ENCODE results near the gene PRKCB.
A peak's percentile ranks its signal among the peaks of the same experiment; 100 is the strongest.

PRKCB gene

DNA sequence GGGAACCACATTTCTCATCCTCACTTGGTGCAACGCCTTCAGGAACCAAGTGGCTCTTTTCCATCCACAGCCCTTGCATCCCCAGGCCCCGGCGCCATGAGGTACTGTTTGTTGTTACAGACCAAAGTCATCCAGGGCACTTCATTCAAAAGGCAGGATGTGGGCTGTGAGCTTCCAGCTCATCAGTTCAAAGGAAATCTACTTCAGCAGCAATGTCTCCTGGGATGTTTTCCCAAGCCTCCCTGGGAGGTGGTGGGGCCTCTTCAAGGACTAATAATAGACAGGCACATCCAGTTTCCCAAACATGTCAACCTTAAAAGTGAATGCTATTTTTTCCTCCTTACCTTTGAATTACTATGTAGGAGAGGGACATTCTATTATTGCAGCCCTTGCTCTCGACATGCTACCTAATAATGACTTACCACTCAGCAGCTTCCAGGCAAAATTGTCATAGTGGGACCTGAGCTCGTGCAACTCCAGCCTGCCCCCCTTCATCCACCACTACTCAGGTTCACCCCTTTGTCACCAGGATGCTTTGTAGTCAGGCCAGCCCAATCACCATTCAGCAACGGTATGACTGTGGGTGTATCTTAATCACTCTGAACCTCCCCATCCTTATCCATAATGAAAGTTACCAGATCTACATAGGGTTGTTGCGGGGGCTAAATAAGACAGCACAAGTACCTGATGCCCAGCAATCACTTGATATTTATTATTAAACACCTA is 1.7 kb upstream of the PRKCB start:
- H3K27me3 ChIP-seq (ENCODE audit: control insufficient read depth in 5 of 5, insufficient read depth in 4 of 5, low read length in 5 of 5) = peaks cover 4 to 26% (median 20%) of the 10 kb centered on the region in 5 donors
- H3K9ac ChIP-seq (ENCODE audit: low read length in 5 of 5) = no peak overlapping the region
- H3K4me1 ChIP-seq (ENCODE audit: control insufficient read depth in 5 of 5, insufficient read depth in 5 of 5, low read length in 5 of 5) = peaks cover 0 to 19% (median 3%) of the 10 kb centered on the region in 5 donors
- no peak overlapping the region for H3K4me3 ChIP-seq (ENCODE audit: low read depth in 1 of 5, low read length in 5 of 5)
- H3K36me3 ChIP-seq (ENCODE audit: control insufficient read depth in 5 of 5, insufficient read depth in 5 of 5, low read length in 5 of 5) = no peaks in the 10 kb centered on the region
- no peak overlapping the region for H3K27ac ChIP-seq (ENCODE audit: low read depth, low read length)
- H3K9me3 ChIP-seq (ENCODE audit: control insufficient read depth in 5 of 5, low read length in 5 of 5) = peaks cover 0 to 22% (median 13%) of the 10 kb centered on the region in 5 donors

DNA sequence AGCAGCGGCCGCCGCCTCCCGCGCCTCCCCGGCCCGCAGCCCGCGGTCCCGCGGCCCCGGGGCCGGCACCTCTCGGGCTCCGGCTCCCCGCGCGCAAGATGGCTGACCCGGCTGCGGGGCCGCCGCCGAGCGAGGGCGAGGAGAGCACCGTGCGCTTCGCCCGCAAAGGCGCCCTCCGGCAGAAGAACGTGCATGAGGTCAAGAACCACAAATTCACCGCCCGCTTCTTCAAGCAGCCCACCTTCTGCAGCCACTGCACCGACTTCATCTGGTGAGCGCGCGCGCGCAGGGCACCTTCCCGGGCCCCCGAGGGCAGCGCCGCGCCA is 258 bp downstream of the PRKCB start:
- peaks cover 4 to 26% (median 24%) of the 10 kb centered on the region in 5 donors for H3K27me3 ChIP-seq (ENCODE audit: control insufficient read depth in 5 of 5, insufficient read depth in 4 of 5, low read length in 5 of 5)
- no peaks in the 10 kb centered on the region for H3K36me3 ChIP-seq (ENCODE audit: control insufficient read depth in 5 of 5, insufficient read depth in 5 of 5, low read length in 5 of 5)
- no peak overlapping the region for H3K27ac ChIP-seq (ENCODE audit: low read depth, low read length)
- H3K4me1 ChIP-seq (ENCODE audit: control insufficient read depth in 5 of 5, insufficient read depth in 5 of 5, low read length in 5 of 5) = peaks cover 0 to 19% (median 3%) of the 10 kb centered on the region in 5 donors
- H3K4me3 ChIP-seq (ENCODE audit: low read depth in 1 of 5, low read length in 5 of 5) = peak overlapping the region in 2 of 5 donors; percentile 38 to 57
- H3K9ac ChIP-seq (ENCODE audit: low read length in 5 of 5) = no peak overlapping the region
- peaks cover 0 to 5% (median 4%) of the 10 kb centered on the region in 5 donors for H3K9me3 ChIP-seq (ENCODE audit: control insufficient read depth in 5 of 5, low read length in 5 of 5)

DNA sequence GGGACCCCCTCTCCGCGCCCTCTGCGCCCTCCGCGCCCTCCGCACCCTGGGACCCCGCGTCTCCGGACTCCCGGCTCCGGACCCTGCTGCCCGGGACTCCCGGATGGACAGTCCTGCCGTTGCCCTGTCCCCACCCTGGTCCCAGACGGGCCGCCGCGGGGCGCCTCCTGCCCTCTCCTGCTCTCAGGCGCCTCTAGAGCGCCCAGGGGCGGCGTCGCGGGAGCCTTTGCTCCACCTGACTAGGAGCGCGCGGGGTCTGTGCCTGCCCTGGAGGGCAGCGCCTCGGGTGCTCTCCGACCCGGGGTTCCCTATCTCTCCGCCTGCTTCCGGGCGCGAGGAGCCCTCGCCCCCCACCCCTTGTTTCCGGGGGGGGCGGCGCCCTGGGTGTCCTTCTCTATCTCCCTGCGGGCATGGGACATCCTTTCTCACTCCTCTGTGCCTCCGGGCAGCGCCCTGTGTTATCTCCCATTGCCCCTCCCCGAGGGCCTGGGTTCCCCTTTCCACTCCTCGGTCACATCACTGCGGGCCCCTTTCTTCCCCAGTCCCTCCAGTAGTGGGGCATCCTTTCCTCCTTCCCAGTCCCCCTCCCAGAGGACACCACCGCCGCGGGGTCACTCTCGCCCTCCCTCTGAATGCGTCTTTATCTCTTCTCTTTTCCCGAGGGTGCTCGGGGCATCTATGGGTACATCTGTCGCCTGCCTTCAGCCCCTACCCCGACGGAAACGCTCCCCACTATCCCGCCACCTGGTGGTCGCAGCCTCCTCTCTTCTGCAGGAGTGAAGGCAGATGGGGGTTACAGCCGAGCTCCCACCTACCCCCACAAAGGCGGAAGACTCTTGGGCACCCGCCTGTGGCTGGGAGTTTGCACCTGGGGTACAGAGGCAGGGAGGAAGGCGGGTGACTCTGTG is 875 bp downstream of the PRKCB start:
- H3K9me3 ChIP-seq (ENCODE audit: control insufficient read depth in 5 of 5, low read length in 5 of 5) = no peaks in the 10 kb centered on the region
- H3K4me3 ChIP-seq (ENCODE audit: low read depth in 1 of 5, low read length in 5 of 5) = peak overlapping the region in 4 of 5 donors; percentile 22 to 57 (median 46)
- H3K27me3 ChIP-seq (ENCODE audit: control insufficient read depth in 5 of 5, insufficient read depth in 4 of 5, low read length in 5 of 5) = peaks cover 4 to 26% (median 24%) of the 10 kb centered on the region in 5 donors
- no peaks in the 10 kb centered on the region for H3K36me3 ChIP-seq (ENCODE audit: control insufficient read depth in 5 of 5, insufficient read depth in 5 of 5, low read length in 5 of 5)
- H3K4me1 ChIP-seq (ENCODE audit: control insufficient read depth in 5 of 5, insufficient read depth in 5 of 5, low read length in 5 of 5) = peaks cover 0 to 19% (median 3%) of the 10 kb centered on the region in 5 donors
- no peak overlapping the region for H3K9ac ChIP-seq (ENCODE audit: low read length in 5 of 5)
- H3K27ac ChIP-seq (ENCODE audit: low read depth, low read length) = no peak overlapping the region

DNA sequence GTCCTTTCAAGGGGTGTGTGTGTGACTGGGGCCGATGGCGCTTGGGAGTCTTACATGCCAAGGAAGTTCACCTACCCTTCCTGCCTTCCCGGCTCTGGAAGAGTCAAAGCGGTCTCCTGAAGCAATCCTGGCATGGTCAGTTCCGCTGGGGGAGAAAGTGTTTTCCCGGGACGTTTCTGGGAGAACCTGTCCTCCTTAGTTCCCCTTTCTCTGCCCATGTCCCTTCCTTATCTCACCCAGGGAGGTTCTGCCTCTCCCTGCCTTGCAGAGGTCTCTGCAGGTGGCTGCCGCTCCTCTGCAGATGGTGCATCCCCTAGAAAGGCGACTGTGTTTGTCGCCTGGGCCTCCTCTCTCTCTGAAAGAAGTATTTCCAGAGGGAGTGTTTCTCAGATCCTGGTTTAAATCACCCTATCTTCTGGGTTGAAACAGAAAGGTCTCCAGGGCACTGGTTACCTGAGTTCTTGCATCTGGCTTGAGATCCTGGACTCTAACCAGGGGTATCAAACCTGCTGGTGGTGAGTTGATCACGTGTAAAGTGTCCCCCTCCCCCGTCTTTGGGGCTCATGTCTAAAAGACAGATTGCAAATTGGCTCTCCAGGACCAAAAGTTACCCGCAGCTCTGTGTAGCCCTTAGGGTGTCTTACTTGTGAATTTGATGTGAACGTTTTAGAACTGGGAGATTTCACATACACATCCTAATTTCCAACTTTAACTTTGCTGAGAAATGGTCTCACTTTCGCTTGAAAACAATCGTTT is 1.9 kb downstream of the PRKCB start:
- no peaks in the 10 kb centered on the region for H3K9me3 ChIP-seq (ENCODE audit: control insufficient read depth in 5 of 5, low read length in 5 of 5)
- H3K36me3 ChIP-seq (ENCODE audit: control insufficient read depth in 5 of 5, insufficient read depth in 5 of 5, low read length in 5 of 5) = no peaks in the 10 kb centered on the region
- peak overlapping the region in 1 of 5 donors; percentile 24 for H3K9ac ChIP-seq (ENCODE audit: low read length in 5 of 5)
- H3K4me3 ChIP-seq (ENCODE audit: low read depth in 1 of 5, low read length in 5 of 5) = peak overlapping the region in 3 of 5 donors; percentile 38 to 57 (median 44)
- H3K4me1 ChIP-seq (ENCODE audit: control insufficient read depth in 5 of 5, insufficient read depth in 5 of 5, low read length in 5 of 5) = peaks cover 0 to 19% (median 3%) of the 10 kb centered on the region in 5 donors
- peaks cover 4 to 26% (median 24%) of the 10 kb centered on the region in 5 donors for H3K27me3 ChIP-seq (ENCODE audit: control insufficient read depth in 5 of 5, insufficient read depth in 4 of 5, low read length in 5 of 5)
- H3K27ac ChIP-seq (ENCODE audit: low read depth, low read length) = no peak overlapping the region

DNA sequence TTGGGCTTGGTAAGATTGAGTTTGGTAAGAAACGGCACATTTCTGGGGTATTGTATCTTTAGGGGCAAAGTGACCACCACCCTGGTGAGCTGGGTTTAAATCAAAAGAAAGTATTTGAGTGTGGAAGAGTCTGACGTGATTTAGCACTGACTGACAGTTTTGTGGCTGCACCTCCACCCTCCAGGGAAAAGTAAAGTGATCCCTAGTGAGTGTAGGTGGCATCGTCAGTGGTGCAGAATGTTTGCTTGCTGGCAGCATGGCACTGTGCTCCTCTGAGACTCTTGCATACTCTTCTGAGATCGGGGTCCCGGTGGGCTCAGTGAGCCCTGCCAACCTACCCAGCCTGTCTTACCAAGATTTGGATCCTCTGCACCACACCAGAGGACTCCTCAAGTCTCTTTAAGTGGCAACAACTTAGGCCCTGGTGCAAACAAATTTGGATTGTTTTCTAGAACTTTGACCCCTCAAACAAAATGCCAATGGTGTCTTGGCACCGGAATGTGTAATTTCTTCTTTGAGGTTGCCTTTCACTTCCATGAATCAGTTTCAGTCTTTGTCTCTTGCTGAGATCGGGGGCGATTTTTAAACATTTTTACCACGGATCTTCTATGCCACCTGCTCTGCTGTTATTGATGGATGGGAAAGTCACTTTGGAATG is 2.8 kb downstream of the PRKCB start:
- Histone ChIP-seq H3K4me3 (ENCODE audit: low read depth in 1 of 5, low read length in 5 of 5) (no peak overlapping the region), H3K36me3 (ENCODE audit: control insufficient read depth in 5 of 5, insufficient read depth in 5 of 5, low read length in 5 of 5) (no peaks in the 10 kb centered on the region), H3K9ac (ENCODE audit: low read length in 5 of 5) (no peak overlapping the region), H3K9me3 (ENCODE audit: control insufficient read depth in 5 of 5, low read length in 5 of 5) (no peaks in the 10 kb centered on the region), H3K27ac (ENCODE audit: low read depth, low read length) (no peak overlapping the region), H3K4me1 (ENCODE audit: control insufficient read depth in 5 of 5, insufficient read depth in 5 of 5, low read length in 5 of 5) (peaks cover 0 to 19% (median 3%) of the 10 kb centered on the region in 5 donors), H3K27me3 (ENCODE audit: control insufficient read depth in 5 of 5, insufficient read depth in 4 of 5, low read length in 5 of 5) (peaks cover 4 to 26% (median 24%) of the 10 kb centered on the region in 5 donors)

DNA sequence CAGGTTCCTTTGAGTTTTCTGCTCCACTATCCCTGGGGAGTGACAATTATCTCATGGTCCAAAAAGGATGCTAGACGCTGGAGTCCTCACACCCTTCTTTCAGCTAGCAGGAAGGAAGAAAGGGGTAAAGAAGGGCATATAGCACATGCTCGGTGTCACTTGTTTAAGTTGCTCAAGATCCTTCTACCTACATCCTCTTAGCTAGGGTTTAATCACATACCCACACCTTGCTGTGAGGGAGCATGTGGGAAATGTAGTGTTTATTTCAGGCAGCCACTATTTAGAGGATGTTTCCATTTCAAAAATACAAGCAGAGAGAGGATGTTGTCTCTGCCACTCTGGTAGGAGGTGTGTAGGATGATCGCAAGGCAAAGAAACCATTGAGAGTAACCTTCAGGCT is 4.5 kb downstream of the PRKCB start:
- H3K36me3 ChIP-seq (ENCODE audit: control insufficient read depth in 5 of 5, insufficient read depth in 5 of 5, low read length in 5 of 5) = no peaks in the 10 kb centered on the region
- no peak overlapping the region for H3K27ac ChIP-seq (ENCODE audit: low read depth, low read length)
- no peaks in the 10 kb centered on the region for H3K9me3 ChIP-seq (ENCODE audit: control insufficient read depth in 5 of 5, low read length in 5 of 5)
- H3K4me3 ChIP-seq (ENCODE audit: low read depth in 1 of 5, low read length in 5 of 5) = no peak overlapping the region
- H3K27me3 ChIP-seq (ENCODE audit: control insufficient read depth in 5 of 5, insufficient read depth in 4 of 5, low read length in 5 of 5) = peaks cover 4 to 19% (median 17%) of the 10 kb centered on the region in 5 donors
- no peak overlapping the region for H3K9ac ChIP-seq (ENCODE audit: low read length in 5 of 5)
- peaks cover 0 to 16% (median under 1%) of the 10 kb centered on the region in 5 donors for H3K4me1 ChIP-seq (ENCODE audit: control insufficient read depth in 5 of 5, insufficient read depth in 5 of 5, low read length in 5 of 5)

DNA sequence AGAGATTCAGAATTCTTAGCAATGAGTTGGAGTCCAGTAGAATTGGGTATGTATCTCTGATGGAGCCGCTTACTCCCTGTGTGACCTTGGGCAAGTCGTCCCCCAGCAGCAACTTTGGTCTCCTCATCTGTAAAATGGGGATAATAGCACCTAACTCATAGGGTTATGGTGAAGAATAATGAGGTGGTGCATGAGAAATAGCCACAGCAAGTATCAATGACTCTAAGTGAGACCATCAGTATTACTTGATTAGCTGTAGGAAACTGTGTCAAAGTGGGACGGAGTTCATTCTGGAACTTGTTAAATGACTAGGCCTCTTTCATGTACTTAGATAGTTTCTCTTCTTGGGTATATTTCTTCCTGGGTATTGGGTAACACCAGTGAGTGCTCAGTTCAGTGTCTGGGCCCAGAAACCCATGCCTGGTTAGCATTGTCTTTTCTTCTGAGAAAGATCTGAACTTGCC is 6.4 kb downstream of the PRKCB start:
- peaks cover 0 to 15% (median 9%) of the 10 kb centered on the region in 5 donors for H3K27me3 ChIP-seq (ENCODE audit: control insufficient read depth in 5 of 5, insufficient read depth in 4 of 5, low read length in 5 of 5)
- peaks cover 0 to 6% (median 0%) of the 10 kb centered on the region in 5 donors for H3K4me1 ChIP-seq (ENCODE audit: control insufficient read depth in 5 of 5, insufficient read depth in 5 of 5, low read length in 5 of 5)
- no peaks in the 10 kb centered on the region for H3K9me3 ChIP-seq (ENCODE audit: control insufficient read depth in 5 of 5, low read length in 5 of 5)
- H3K36me3 ChIP-seq (ENCODE audit: control insufficient read depth in 5 of 5, insufficient read depth in 5 of 5, low read length in 5 of 5) = no peaks in the 10 kb centered on the region
- H3K9ac ChIP-seq (ENCODE audit: low read length in 5 of 5) = no peak overlapping the region
- no peak overlapping the region for H3K27ac ChIP-seq (ENCODE audit: low read depth, low read length)
- H3K4me3 ChIP-seq (ENCODE audit: low read depth in 1 of 5, low read length in 5 of 5) = no peak overlapping the region

DNA sequence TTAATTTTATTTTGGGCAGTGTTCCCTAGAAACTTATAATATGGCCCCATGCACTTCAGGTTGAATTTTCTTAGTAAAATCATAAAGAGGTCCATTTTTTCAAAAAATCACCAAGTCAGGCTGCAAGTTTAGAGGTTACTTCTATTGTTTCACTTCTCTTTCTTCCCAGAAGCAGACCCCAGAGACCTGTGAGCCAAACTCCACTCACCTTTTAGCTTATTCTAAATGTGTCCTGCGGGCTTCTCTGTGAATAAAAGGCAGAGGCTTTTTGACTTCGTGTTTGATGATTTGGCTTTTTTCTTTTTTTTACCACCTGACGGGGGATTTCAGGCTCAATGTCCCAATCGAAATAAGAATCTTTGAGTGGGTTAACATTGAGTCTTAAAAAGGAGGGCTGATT is 7.4 kb downstream of the PRKCB start:
- H3K36me3 ChIP-seq (ENCODE audit: control insufficient read depth in 5 of 5, insufficient read depth in 5 of 5, low read length in 5 of 5) = no peaks in the 10 kb centered on the region
- H3K9me3 ChIP-seq (ENCODE audit: control insufficient read depth in 5 of 5, low read length in 5 of 5) = no peaks in the 10 kb centered on the region
- H3K9ac ChIP-seq (ENCODE audit: low read length in 5 of 5) = no peak overlapping the region
- H3K27me3 ChIP-seq (ENCODE audit: control insufficient read depth in 5 of 5, insufficient read depth in 4 of 5, low read length in 5 of 5) = peaks cover 0 to 6% (median 3%) of the 10 kb centered on the region in 5 donors
- H3K4me1 ChIP-seq (ENCODE audit: control insufficient read depth in 5 of 5, insufficient read depth in 5 of 5, low read length in 5 of 5) = no peaks in the 10 kb centered on the region
- H3K4me3 ChIP-seq (ENCODE audit: low read depth in 1 of 5, low read length in 5 of 5) = no peak overlapping the region
- H3K27ac ChIP-seq (ENCODE audit: low read depth, low read length) = no peak overlapping the region

DNA sequence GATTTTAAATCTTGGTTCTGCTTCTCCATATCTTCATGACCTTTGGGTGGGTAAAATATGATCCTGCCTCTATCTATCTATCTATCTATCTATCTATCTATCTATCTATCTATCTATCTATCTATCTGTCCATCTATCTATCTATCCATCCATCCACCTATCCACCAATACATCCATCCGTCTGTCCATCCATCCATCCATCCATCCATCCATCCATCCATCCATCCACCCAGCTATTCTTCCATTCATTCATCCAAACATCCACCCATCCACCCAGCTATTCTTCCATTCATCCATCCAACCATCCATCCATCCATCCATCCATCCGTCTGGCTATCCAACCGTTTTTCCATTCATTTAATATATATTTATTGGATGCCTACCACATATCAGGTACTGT is 11.5 kb downstream of the PRKCB start:
- Histone ChIP-seq H3K9ac (ENCODE audit: low read length in 5 of 5) (no peak overlapping the region), H3K36me3 (ENCODE audit: control insufficient read depth in 5 of 5, insufficient read depth in 5 of 5, low read length in 5 of 5) (no peaks in the 10 kb centered on the region), H3K4me3 (ENCODE audit: low read depth in 1 of 5, low read length in 5 of 5) (no peak overlapping the region), H3K27me3 (ENCODE audit: control insufficient read depth in 5 of 5, insufficient read depth in 4 of 5, low read length in 5 of 5) (peaks cover 0 to 3% (median 0%) of the 10 kb centered on the region in 5 donors), H3K9me3 (ENCODE audit: control insufficient read depth in 5 of 5, low read length in 5 of 5) (peaks cover 0 to 5% (median 0%) of the 10 kb centered on the region in 5 donors), H3K4me1 (ENCODE audit: control insufficient read depth in 5 of 5, insufficient read depth in 5 of 5, low read length in 5 of 5) (no peaks in the 10 kb centered on the region), H3K27ac (ENCODE audit: low read depth, low read length) (no peak overlapping the region)

Measured in subcutaneous abdominal adipose tissue (tissue), 5 donors.